Activated T-cell treated with anti-CD3 and anti-CD28 coated beads, Interleukin-2, amount 50 U/mL, for 1 hour (primary cell): ENCODE data around the gene SPOCD1.

Source experiments
- DNase-seq: peaks from one replicate; pipeline ENCODE4 v3.0.0-alpha.2; 2020

Gene SPOCD1

DNA sequence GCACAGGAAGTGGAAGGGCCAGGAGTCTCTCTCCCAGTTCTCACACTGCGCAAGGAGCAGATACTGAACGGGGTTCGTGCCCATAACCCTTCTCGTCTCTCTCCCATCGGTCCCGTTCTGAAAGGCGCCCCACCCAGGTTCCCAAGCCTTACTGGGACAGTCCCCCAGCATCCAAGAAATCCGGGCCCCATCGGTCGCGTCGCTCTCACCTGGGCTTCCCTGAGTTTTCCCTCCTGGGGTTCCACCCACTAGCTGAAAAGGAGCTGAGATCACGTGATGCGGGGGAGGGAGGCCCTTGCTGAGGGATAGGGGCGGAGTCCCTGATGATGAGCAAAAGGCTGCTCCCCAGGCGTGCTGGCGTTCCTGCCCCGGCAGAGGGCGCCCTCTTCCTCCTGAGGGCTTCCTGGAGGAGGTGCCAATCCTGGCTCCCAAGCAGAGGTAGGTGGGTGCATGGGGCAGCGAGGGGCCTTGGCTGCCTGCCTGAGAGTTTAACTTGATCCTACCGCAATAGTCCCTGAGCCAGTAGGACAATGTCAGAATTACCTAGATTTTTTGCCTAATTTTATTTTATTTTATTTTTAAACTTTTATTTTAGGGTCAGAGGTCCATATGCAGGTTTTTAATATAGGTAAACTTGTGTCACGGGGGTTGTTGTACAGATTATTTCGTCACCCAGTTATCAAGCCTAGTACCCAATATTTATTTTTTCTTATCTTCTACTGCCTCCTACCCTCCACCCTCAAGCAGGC, at the start of gene SPOCD1:
Gene SPOCD1 (minus strand): TSS at position 271 of the 749 bp plus-strand sequence. CDS start 689 bp downstream, outside the sequence.
- DNase-seq, result peak; percentile 88

- no peak for DNase-seq
These were observed 46.2 kb upstream of the SPOCD1 start for GRCh38 chr1:31862071-31862470.

GRCh38 chr1:31861346-31861745, 45.5 kb upstream of the SPOCD1 start:
- no peak for DNase-seq

- DNase-seq, result no peak
These were observed 44.8 kb upstream of the SPOCD1 start for GRCh38 chr1:31860581-31860980.

DNA sequence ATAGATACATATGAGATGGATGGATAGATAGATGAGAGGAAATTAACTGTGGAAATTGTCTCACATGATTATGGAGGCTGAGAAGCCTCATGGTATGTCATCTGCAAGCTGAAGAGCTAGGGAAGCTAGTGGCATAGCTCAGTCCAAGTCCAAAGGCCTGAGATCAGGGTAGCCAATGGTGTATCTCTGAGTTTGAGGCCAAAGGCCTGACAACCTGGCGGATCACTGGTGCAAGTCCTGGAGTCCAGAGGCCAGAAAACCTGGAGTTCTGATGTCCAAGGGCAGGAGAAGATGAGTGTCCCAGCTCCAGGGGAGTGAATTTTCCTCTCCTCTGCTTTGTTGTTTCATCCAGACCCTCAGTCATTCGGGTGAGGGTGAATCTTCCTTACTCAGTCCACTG, 43.9 kb upstream of the SPOCD1 start:
- no peak for DNase-seq

GRCh38 chr1:31859044-31859443, 43.2 kb upstream of the SPOCD1 start:
- no peak for DNase-seq

- DNase-seq, result no peak
These were observed 42.0 kb upstream of the SPOCD1 start for GRCh38 chr1:31857863-31858262.

DNA sequence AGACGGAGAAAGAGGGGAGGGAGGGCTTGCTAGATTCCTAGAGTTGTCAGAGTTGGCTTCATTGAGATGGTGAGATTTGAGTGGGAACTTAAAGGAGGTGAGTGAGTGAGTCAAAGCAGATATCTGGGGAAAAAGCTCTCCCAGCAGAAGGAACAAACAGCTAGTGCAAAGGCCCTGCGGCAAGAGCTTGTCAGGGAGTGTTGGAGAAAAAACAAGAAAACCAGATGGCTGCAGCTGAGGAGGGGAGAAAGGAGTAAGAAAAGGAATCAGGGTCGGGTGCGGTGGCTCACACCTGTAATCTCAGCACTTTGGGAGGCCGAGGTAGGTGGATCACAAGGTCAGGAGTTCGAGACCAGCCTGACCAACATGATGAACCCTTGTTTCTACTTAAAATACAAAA, 40.3 kb upstream of the SPOCD1 start:
- no peak for DNase-seq

DNA sequence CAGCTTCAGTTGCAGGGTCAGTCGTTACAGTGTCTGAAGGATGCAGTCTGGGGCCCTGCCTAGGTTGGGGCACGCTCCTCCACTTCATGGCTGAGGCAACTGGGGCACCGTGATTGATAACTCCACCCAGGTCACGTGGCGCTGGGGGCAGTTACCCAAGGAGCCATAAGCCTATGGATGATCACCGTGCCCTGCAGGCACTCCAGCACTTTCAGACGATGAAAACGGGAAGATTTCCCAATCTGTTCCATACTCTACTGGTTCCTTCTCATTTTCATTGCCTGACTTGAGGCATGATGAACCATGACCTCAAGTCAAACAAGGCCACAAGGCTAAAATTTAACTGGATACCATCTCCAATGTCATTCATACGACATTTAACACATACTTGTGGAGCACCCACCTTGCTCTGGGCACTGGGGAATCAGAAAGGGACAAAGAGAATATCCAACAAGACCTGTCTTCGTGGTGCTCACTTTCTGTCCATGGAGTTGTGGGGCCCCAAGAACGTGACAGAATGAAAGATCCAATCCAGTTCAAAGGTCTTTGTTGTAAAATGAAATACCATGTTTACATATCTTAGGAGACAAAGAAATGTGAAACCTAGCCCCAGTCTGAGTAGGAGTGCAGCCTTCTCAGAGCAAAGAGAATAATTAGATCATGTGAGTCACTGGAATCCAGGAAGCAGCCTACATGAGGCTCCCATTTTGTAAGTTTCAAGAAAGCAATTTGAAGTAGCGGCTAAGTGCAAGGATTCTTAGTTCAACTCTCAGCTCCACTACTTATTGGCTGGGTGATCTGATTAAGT, 39.4 kb upstream of the SPOCD1 start:
- no peak for DNase-seq

DNA sequence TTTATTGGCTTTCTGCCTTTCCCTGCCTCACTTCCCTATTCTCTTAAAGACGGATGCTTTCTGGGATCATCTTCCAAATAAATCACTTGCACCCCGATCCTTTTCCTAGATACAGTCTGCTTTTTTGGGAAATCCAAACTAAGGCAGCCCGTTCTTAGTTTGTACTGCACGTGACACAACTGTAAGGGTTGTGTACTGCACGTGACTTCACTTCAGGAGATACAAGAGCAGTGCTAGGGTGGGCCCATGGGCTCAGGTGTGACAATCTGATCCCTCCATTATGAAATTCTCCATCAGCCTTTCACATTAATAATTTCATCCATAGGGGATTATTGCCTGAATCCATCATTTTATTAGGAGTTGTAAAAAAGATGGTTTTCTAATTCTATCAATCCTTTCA, 33.8 kb upstream of the SPOCD1 start:
- no peak for DNase-seq

GRCh38 chr1:31848381-31848897, 32.6 kb upstream of the SPOCD1 start:
- peak; percentile 54 for DNase-seq

GRCh38 chr1:31846484-31846883, 30.7 kb upstream of the SPOCD1 start:
- no peak for DNase-seq

DNA sequence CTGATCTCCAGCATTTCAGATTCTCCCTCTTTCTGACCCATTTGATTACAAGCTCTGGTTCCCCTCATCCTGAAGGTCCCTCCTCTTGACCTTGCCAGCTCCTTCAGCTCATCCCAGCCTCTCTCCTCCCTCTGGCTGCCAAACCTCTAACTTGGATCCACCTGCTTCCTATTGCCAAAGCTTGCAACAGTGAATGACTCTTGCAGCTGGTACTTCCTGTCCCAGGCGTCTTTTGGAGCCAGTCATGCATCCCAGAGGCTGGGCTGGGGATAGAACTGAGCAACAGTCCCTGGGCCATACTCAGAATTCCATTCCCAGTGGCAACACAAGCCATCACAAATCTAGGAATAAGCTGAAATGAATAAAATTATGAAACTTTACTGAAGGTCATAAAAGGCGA, 27.7 kb upstream of the SPOCD1 start:
- no peak for DNase-seq

- no peak for DNase-seq
These were observed 24.0 kb upstream of the SPOCD1 start for GRCh38 chr1:31839662-31840343.

DNA sequence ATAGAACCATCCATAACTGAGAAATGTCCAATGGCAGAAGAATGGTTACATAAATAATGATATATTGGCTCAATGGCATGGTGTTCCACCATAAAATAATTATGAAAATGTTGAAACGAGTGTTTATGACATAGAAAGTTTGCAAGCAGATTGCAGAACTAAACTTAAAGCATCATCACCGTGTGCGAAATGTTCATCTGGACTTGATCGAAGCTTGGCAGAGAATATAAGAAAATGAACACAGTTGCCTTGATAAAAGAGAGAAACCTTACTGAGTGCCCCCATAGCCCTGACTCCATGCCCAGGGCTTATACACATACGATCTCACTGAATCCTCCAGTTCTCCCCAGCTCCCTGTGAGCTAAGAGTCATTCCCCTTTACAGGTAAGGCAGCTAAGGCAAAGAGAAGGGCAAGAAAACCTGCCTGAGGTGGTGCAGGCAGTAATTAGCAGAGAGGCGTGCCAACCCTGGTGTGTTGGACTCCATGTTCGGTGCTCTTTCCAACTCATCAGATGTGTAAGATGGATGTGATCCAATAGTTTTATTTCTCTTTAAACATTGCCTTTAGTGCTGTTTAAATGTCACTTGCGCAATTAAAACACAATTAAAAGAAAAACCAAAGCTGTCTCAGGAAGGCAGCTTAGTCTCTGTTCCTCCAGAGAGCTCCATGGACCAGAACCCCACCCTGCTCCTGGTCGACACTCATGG, 21.8 kb upstream of the SPOCD1 start:
- no peak for DNase-seq

DNA sequence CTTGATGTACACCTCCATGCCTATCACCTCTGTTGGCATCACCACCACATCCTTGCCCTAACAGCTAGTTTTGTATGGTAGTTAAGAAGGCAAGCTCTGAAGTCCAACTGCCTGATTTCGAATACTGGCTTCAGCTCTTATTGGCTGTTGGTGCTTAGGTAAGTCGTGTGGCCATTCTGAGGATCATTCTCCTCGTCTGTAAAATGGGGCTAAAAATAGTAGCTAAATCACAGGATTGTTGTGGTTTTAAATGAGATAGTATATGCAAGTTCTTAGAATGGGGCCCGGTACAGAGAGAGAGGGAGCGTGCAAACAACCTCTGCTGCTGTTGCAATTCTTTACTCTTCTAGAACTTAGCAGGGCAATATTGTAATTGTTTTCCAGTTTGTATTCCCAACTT, 20.8 kb upstream of the SPOCD1 start:
- no peak for DNase-seq

GRCh38 chr1:31835415-31835814, 19.6 kb upstream of the SPOCD1 start:
- no peak for DNase-seq

GRCh38 chr1:31834501-31834900, 18.7 kb upstream of the SPOCD1 start:
- DNase-seq, result no peak

GRCh38 chr1:31831397-31832378, 15.9 kb upstream of the SPOCD1 start:
- no peak for DNase-seq

DNA sequence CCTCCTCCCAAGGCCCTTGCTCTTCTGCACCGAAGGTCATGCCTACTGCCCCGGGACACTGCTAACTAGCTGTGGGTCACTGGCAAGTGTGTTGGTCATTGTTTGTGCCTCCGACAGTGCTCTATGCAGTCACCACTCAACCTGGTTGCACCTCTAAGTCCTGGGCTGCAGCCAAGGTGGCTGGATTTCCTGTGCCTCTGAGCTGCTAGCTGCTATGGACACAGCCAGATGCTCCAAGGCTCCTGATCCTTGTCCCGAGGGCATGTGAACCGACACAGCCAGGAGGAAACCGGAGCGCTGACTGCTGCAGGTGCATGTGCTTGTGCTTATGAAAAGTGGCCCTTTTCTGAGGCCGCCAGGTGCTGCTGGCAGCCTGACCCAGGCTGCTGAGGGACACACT, 14.7 kb upstream of the SPOCD1 start:
- no peak for DNase-seq

DNA sequence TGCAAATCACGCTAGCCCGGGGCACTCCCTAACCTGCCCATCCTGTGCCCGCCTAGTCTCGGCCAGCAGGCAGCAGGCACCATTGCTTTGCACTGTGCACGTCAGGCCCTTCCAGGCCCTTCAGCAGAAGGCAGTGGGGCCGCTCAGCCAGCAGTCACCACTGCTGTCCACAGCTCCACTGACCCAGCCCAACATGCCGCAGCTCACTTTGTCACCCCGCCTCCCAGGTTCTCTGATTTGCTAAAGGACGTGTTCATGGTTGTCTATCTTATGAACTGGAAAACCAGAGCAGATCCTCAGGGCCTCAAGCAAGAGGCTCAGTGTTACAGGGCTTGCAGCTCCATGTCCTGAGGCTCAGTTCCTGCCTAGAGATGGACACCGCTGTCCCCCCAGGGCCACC, 14.2 kb upstream of the SPOCD1 start:
- DNase-seq, result no peak
